Measurements from ENCODE around the gene GRIFIN.

DNA sequence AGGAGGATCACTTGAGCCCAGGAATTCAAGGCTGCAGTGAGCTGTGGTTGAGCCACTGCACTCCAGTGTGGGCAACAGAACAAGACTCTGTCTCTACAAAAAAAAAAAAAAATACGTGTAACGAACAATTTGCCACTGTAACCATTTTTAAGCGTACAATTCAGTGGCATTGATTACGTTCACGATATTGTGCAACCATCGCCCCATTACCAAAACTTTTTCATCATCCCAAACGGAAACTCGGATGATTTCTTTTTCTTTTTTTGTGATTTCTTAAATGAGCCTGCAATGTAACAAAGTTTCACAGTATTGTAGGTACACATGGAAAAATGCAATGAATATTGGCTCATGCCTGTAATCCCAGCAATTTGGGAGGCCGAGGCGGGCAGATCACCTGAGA, 9.5 kb downstream of the GRIFIN start:
- TF ChIP-seq POLR2A (IDR thresholded peaks at IDR 0.05; ENCODE audit: low read depth, low read length) (no peak), POLR2AphosphoS5 (IDR thresholded peaks at IDR 0.05; ENCODE audit: low read depth, low read length) (no peak)
